ENCODE data around the gene ISM1. TPM values are rescaled to one million over a fixed set of nuclear protein-coding genes. Genes with fewer than 3 reads are reported as not detected.

Gene ISM1
- total and polyA plus RNA-seq, 2 of the 13 experiments (the other 11 are each of a cell fraction or from before 2014, with no cell fraction given), result 0.40 to 1.4 TPM

- TF ChIP-seq ZBTB40 (IDR thresholded peaks at IDR 0.05), result no peak
- TF ChIP-seq ZBTB40 (CRISPR knock-in tag; IDR thresholded peaks at IDR 0.05), result peak; percentile 58; the same call in 1 of the 2 replicates
- TF ChIP-seq SOX13 (IDR thresholded peaks at IDR 0.05), result no peak
- peak in 1 of 2 experiments; percentile 31; a peak in 1 of 4 replicates for TF ChIP-seq SOX13 (CRISPR knock-in tag; conservative IDR thresholded peaks at IDR 0.05 in 1 of 2, IDR thresholded peaks at IDR 0.05 in 1 of 2)
- TF ChIP-seq UBTF (CRISPR knock-in tag; IDR thresholded peaks at IDR 0.05), result peak; percentile 92; the same call in 1 of the 2 replicates
- no peak for TF ChIP-seq MEF2D (CRISPR knock-in tag; IDR thresholded peaks at IDR 0.05)
- peak; percentile 93 for TF ChIP-seq CHCHD3 (CRISPR knock-in tag; IDR thresholded peaks at IDR 0.05)
- 0 out of 2 replicates have a peak, but pooled peaks have one; percentile 52 for TF ChIP-seq ZBTB38 (CRISPR knock-in tag; IDR thresholded peaks at IDR 0.05)
- TF ChIP-seq ZFAT (CRISPR knock-in tag; conservative IDR thresholded peaks at IDR 0.05), result no peak
- TF ChIP-seq GPBP1L1 (CRISPR knock-in tag; IDR thresholded peaks at IDR 0.05), result no peak
- TF ChIP-seq ZNF451 (CRISPR knock-in tag; IDR thresholded peaks at IDR 0.05), result peak; percentile 65; the same call in 1 of the 2 replicates
- peak; percentile 50; the same call in 1 of the 2 replicates for TF ChIP-seq KDM5B (CRISPR knock-in tag; IDR thresholded peaks at IDR 0.05; ENCODE audit: borderline replicate concordance)
- TF ChIP-seq TFDP2 (CRISPR knock-in tag; IDR thresholded peaks at IDR 0.05), result peak; percentile 61
- peak; percentile 92 for TF ChIP-seq ZMYM4 (CRISPR knock-in tag; IDR thresholded peaks at IDR 0.05)
- 0 out of 2 replicates have a peak, but pooled peaks have one; percentile 44 for TF ChIP-seq ZFYVE20 (CRISPR knock-in tag; IDR thresholded peaks at IDR 0.05; ENCODE audit: borderline replicate concordance, low read depth)
Measured at GRCh38 chr20:13221673-13222318, 722 bp downstream of the ISM1 start (continued).

All from HepG2 (cell line).